Mammary epithelial cell (primary cell): ENCODE data around the gene HHLA2.
"Not testable (repeated sequence)": the region's sequence is repeated elsewhere in the genome, so short reads cannot be mapped to it uniquely, and the experiment has no call there.

Experiments used
- CTCF ChIP-seq, 2 donors: IDR thresholded peaks in 1 of 2; conservative IDR thresholded peaks in 1 of 2; 2 replicates each; pipeline ENCODE4 v1.5.1; 2011 to 2012; ENCODE audit warnings: inconsistent platforms in 2 of 2, low read length in 2 of 2, mild to moderate bottlenecking in 2 of 2, control low read depth in 1 of 2, low read depth in 1 of 2; ENCODE audit not compliant: insufficient read depth in 1 of 2; ENCODE audit errors: extremely low read depth in 1 of 2
- EZH2 ChIP-seq: IDR thresholded peaks from 2 replicates; pipeline ENCODE4 v1.6.1; 2012; ENCODE audit warnings: low read length, inconsistent platforms, borderline replicate concordance

- not testable (repeated sequence) for TF ChIP-seq CTCF (conservative IDR thresholded peaks at IDR 0.05 in 1 of 2, IDR thresholded peaks at IDR 0.05 in 1 of 2; ENCODE audit: extremely low read depth in 1 of 2, insufficient read depth in 1 of 2, low read depth in 1 of 2, low read length in 2 of 2); EZH2
These were observed 31.6 kb upstream of the HHLA2 start for GRCh38 chr3:108264534-108265298.
